ENCODE measurements around the gene CBY1. TPM values are rescaled to one million over a fixed set of nuclear protein-coding genes. Genes with fewer than 3 reads are reported as not detected.

CBY1 gene
- total and polyA plus RNA-seq, 2 donors (not counting 1 experiment from before 2014, with no cell fraction given), result 14.5 to 42.3 TPM

- H3K79me2 ChIP-seq (ENCODE audit: control insufficient read depth, insufficient read depth, low read length), result peaks cover 42% of the 10 kb centered on the region
- TF ChIP-seq CTCF (conservative IDR thresholded peaks at IDR 0.05 in 1 of 2, IDR thresholded peaks at IDR 0.05 in 1 of 2; ENCODE audit: low read depth in 1 of 2, low read length in 2 of 2) (no peak), EZH2 (IDR thresholded peaks at IDR 0.05; ENCODE audit: low read length, missing control alignments) (no peak)
- H2AFZ ChIP-seq (ENCODE audit: low read length), result no peak overlapping the region
- peak overlapping the region; percentile 43 to 92 (median 73) for H3K4me3 ChIP-seq (replicated peaks in 1 of 4; ENCODE audit: control extremely low read depth in 1 of 4, insufficient read depth in 1 of 4, low read depth in 3 of 4, low read length in 4 of 4)
- H3K27me3 ChIP-seq (ENCODE audit: control insufficient read depth, insufficient read depth, low read length), result no peaks in the 10 kb centered on the region
- H3K9me3 ChIP-seq (ENCODE audit: control insufficient read depth, insufficient read depth, low read depth, low read length), result no peaks in the 10 kb centered on the region
- peak in 1 of 2 donors; percentile 56 for DNase-seq (ENCODE audit: low read depth in 2 of 2)
- peak overlapping the region; percentile 90 for H3K9ac ChIP-seq (ENCODE audit: insufficient read depth, low read length)
- H4K20me1 ChIP-seq (ENCODE audit: control insufficient read depth, extremely low read depth, insufficient read depth, low read length), result no peaks in the 10 kb centered on the region
- H3K4me2 ChIP-seq (ENCODE audit: extremely low read depth, insufficient read depth, low read length), result peak overlapping the region; percentile 98
- no peaks in the 10 kb centered on the region for H3K36me3 ChIP-seq (ENCODE audit: control insufficient read depth, insufficient read depth, low read length)
- H3K27ac ChIP-seq (ENCODE audit: insufficient read depth, low read length), result peak overlapping the region; percentile 89
- peaks cover 18% of the 10 kb centered on the region for H3K4me1 ChIP-seq (ENCODE audit: control insufficient read depth, extremely low read depth, insufficient read depth, low read length)
These were observed 43.9 kb downstream of the CBY1 start for GRCh38 chr22:38700270-38700788.

GRCh38 chr22:38700789-38701628, 44.6 kb downstream of the CBY1 start, which contains the start of gene JOSD1:
Gene JOSD1 (minus strand): TSS chr22:38700943. CDS start chr22:38699987, 956 bp downstream.
- H3K4me2 ChIP-seq (ENCODE audit: extremely low read depth, insufficient read depth, low read length), result peak within 1 kb of the TSS; percentile 98
- H4K20me1 ChIP-seq (ENCODE audit: control insufficient read depth, extremely low read depth, insufficient read depth, low read length), result no peaks in the 10 kb centered on the region
- H2AFZ ChIP-seq (ENCODE audit: low read length), result peak within 1 kb of the TSS; percentile 4
- H3K27me3 ChIP-seq (ENCODE audit: control insufficient read depth, insufficient read depth, low read length), result no peaks in the 10 kb centered on the region
- H3K36me3 ChIP-seq (ENCODE audit: control insufficient read depth, insufficient read depth, low read length), result no peaks in the 10 kb centered on the region
- peak; percentile 92 to 95 for DNase-seq (ENCODE audit: low read depth in 2 of 2)
- no peaks in the 10 kb centered on the region for H3K9me3 ChIP-seq (ENCODE audit: control insufficient read depth, insufficient read depth, low read depth, low read length)
- no peak for TF ChIP-seq CTCF (conservative IDR thresholded peaks at IDR 0.05 in 1 of 2, IDR thresholded peaks at IDR 0.05 in 1 of 2; ENCODE audit: low read depth in 1 of 2, low read length in 2 of 2)
- no peak for TF ChIP-seq EZH2 (IDR thresholded peaks at IDR 0.05; ENCODE audit: low read length, missing control alignments)
- peaks cover 18% of the 10 kb centered on the region for H3K4me1 ChIP-seq (ENCODE audit: control insufficient read depth, extremely low read depth, insufficient read depth, low read length)
- H3K4me3 ChIP-seq (replicated peaks in 1 of 4; ENCODE audit: control extremely low read depth in 1 of 4, insufficient read depth in 1 of 4, low read depth in 3 of 4, low read length in 4 of 4), result peak within 1 kb of the TSS; percentile 60 to 92 (median 73)
- peak within 1 kb of the TSS; percentile 89 for H3K27ac ChIP-seq (ENCODE audit: insufficient read depth, low read length)
- peak within 1 kb of the TSS; percentile 90 for H3K9ac ChIP-seq (ENCODE audit: insufficient read depth, low read length)
- H3K79me2 ChIP-seq (ENCODE audit: control insufficient read depth, insufficient read depth, low read length), result peaks cover 36% of the 10 kb centered on the region

- no peak for TF ChIP-seq CTCF (conservative IDR thresholded peaks at IDR 0.05 in 1 of 2, IDR thresholded peaks at IDR 0.05 in 1 of 2; ENCODE audit: low read depth in 1 of 2, low read length in 2 of 2)
- TF ChIP-seq EZH2 (IDR thresholded peaks at IDR 0.05; ENCODE audit: low read length, missing control alignments), result no peak
- Histone ChIP-seq H3K27me3 (ENCODE audit: control insufficient read depth, insufficient read depth, low read length) (no peaks in the 10 kb centered on the region), H3K36me3 (ENCODE audit: control insufficient read depth, insufficient read depth, low read length) (no peaks in the 10 kb centered on the region), H4K20me1 (ENCODE audit: control insufficient read depth, extremely low read depth, insufficient read depth, low read length) (no peaks in the 10 kb centered on the region), H3K79me2 (ENCODE audit: control insufficient read depth, insufficient read depth, low read length) (peaks cover 41% of the 10 kb centered on the region), H3K4me2 (ENCODE audit: extremely low read depth, insufficient read depth, low read length) (peak overlapping the region; percentile 60), H3K27ac (ENCODE audit: insufficient read depth, low read length) (peak overlapping the region; percentile 23), H3K4me3 (replicated peaks in 1 of 4; ENCODE audit: control extremely low read depth in 1 of 4, insufficient read depth in 1 of 4, low read depth in 3 of 4, low read length in 4 of 4) (peak overlapping the region in 2 of 4 experiments; percentile 51 to 60), H3K9ac (ENCODE audit: insufficient read depth, low read length) (no peak overlapping the region), H2AFZ (ENCODE audit: low read length) (peak overlapping the region; percentile 5), H3K4me1 (ENCODE audit: control insufficient read depth, extremely low read depth, insufficient read depth, low read length) (peaks cover 9% of the 10 kb centered on the region), H3K9me3 (ENCODE audit: control insufficient read depth, insufficient read depth, low read depth, low read length) (no peaks in the 10 kb centered on the region)
- no peak for DNase-seq (ENCODE audit: low read depth in 2 of 2)
These were observed 48.3 kb downstream of the CBY1 start for GRCh38 chr22:38704654-38705234.

All from fibroblast of lung (primary cell).